ENCODE measurements around the gene CTCF. TPM values are rescaled to one million over a fixed set of nuclear protein-coding genes. Genes with fewer than 3 reads are reported as not detected.
A peak's percentile ranks its signal among the peaks of the same experiment; 100 is the strongest.

The CTCF gene
- total and polyA plus RNA-seq, 4 donors: 10.1 to 35.3 (median 15.5) TPM

DNA sequence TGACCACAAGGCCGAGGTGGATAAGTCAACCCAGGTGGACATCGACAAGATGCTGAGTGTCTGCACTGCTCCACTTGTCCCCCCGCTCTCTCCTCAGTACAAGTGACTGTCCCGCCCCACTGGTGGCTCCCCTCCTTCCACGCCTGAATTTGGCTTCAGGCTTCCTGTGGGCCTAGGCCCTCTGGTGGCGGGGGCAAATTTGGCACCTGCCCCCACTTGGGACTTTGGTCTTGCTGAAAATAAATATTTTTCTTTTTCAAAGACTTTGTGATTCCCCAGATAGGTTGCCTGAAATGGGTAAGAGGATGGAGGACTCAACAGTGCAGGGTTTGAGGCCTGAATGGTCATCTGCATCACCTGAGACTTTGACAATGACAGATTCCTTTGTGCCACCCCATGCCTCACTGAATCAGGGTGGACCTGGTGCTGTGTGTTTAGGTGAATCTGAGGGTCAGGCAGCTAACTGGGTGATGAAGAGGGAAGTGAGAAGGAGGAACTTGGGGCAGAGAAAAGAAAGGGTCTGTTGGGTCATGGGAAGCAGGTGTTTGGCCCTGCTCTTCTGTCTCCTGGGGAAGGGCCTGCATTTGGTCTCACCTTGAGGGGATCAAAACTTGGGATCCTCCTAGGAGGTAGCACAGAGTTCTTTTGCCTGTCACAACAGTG, 106.3 kb downstream of the CTCF start:
- WGBS: 64% methylated on average over 6 of the region's 6 CpGs
- Histone ChIP-seq H3K9ac (ENCODE audit: low read depth in 1 of 2, low read length in 2 of 2) (no peak overlapping the region), H3K4me1 (ENCODE audit: control insufficient read depth in 4 of 4, insufficient read depth in 4 of 4, low read length in 3 of 4) (peaks cover 23 to 61% (median 44%) of the 10 kb centered on the region in 4 donors), H3K4me3 (ENCODE audit: low read depth in 1 of 3, low read length in 3 of 3) (no peak overlapping the region), H3K36me3 (ENCODE audit: control insufficient read depth in 4 of 4, insufficient read depth in 3 of 4, low read depth in 1 of 4, low read length in 3 of 4) (no peaks in the 10 kb centered on the region), H3K27me3 (ENCODE audit: control insufficient read depth in 4 of 4, insufficient read depth in 4 of 4, low read length in 3 of 4) (no peaks in the 10 kb centered on the region), H3K27ac (ENCODE audit: low read depth in 1 of 2, low read length in 2 of 2) (peak overlapping the region; percentile 0 to 94), H3K9me3 (ENCODE audit: control insufficient read depth in 4 of 4, low read length in 3 of 4) (no peaks in the 10 kb centered on the region)
- TF ChIP-seq, protein P1, sequence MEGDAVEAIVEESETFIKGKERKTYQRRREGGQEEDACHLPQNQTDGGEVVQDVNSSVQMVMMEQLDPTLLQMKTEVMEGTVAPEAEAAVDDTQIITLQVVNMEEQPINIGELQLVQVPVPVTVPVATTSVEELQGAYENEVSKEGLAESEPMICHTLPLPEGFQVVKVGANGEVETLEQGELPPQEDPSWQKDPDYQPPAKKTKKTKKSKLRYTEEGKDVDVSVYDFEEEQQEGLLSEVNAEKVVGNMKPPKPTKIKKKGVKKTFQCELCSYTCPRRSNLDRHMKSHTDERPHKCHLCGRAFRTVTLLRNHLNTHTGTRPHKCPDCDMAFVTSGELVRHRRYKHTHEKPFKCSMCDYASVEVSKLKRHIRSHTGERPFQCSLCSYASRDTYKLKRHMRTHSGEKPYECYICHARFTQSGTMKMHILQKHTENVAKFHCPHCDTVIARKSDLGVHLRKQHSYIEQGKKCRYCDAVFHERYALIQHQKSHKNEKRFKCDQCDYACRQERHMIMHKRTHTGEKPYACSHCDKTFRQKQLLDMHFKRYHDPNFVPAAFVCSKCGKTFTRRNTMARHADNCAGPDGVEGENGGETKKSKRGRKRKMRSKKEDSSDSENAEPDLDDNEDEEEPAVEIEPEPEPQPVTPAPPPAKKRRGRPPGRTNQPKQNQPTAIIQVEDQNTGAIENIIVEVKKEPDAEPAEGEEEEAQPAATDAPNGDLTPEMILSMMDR (IDR thresholded peaks at IDR 0.05; ENCODE audit: low read depth, low read length, missing input control): peak; percentile 34
- TF ChIP-seq FOXA1 (IDR thresholded peaks at IDR 0.05): no peak
- TF ChIP-seq EGR1 (IDR thresholded peaks at IDR 0.05; ENCODE audit: low read depth in 2 of 2): no peak
- no peak for TF ChIP-seq SP1 (IDR thresholded peaks at IDR 0.05)
- TF ChIP-seq JUND (IDR thresholded peaks at IDR 0.05): no peak
- no peak for DNase-seq (ENCODE audit: low spot score)

DNA sequence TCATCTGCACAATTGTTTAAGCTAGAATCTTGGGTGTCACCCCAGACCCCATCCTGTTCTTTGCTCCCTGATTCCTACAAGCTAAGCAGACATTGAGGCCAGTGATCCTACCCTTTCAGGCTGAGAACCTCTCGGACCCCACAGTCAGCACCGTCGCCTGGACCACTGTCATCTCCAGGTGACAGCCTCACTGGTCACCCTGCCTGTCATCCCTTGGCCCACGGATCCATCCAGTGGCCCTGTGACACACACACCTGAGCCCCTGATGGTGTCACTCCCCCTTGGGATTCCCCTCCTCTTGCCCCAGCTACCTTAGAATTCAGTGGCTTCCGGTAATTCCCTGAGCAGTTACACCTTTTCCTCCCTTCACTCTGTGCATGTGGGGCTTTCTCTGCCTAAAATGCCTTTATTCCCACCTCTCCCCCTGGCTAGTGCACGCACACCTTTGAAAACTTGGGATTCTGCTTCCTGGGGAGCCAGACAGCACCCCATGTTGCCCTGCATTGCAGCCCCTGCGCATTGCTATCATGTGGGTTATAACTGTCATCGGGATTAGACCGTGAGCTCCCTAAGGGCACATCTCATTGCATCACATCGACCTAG, 107.3 kb downstream of the CTCF start:
- TF ChIP-seq TAF1 (conservative IDR thresholded peaks at IDR 0.05) (no peak), GABPA (IDR thresholded peaks at IDR 0.05 in 1 of 2, conservative IDR thresholded peaks at IDR 0.05 in 1 of 2) (no peak), REST (IDR thresholded peaks at IDR 0.05) (no peak), FOXA1 (IDR thresholded peaks at IDR 0.05) (no peak), SP1 (IDR thresholded peaks at IDR 0.05) (no peak), RXRA (IDR thresholded peaks at IDR 0.05) (no peak), YY1 (IDR thresholded peaks at IDR 0.05) (no peak), JUND (IDR thresholded peaks at IDR 0.05) (no peak)
- TF ChIP-seq, protein P2, sequence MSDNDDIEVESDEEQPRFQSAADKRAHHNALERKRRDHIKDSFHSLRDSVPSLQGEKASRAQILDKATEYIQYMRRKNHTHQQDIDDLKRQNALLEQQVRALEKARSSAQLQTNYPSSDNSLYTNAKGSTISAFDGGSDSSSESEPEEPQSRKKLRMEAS (IDR thresholded peaks at IDR 0.05): no peak
- 91% methylated on average over 10 of the region's 10 CpGs for WGBS
- no peaks in the 10 kb centered on the region for H3K27me3 ChIP-seq (ENCODE audit: control insufficient read depth in 4 of 4, insufficient read depth in 4 of 4, low read length in 3 of 4)
- no peak overlapping the region for H3K27ac ChIP-seq (ENCODE audit: low read depth in 1 of 2, low read length in 2 of 2)
- no peak overlapping the region for H3K4me3 ChIP-seq (ENCODE audit: low read depth in 1 of 3, low read length in 3 of 3)
- H3K9ac ChIP-seq (ENCODE audit: low read depth in 1 of 2, low read length in 2 of 2): no peak overlapping the region
- H3K9me3 ChIP-seq (ENCODE audit: control insufficient read depth in 4 of 4, low read length in 3 of 4): no peaks in the 10 kb centered on the region
- H3K36me3 ChIP-seq (ENCODE audit: control insufficient read depth in 4 of 4, insufficient read depth in 3 of 4, low read depth in 1 of 4, low read length in 3 of 4): no peaks in the 10 kb centered on the region
- H3K4me1 ChIP-seq (ENCODE audit: control insufficient read depth in 4 of 4, insufficient read depth in 4 of 4, low read length in 3 of 4): peaks cover 23 to 64% (median 47%) of the 10 kb centered on the region in 4 donors
- no peak for DNase-seq (ENCODE audit: low spot score)
